CD4-positive, CD25-positive, alpha-beta regulatory T cell (primary cell): Measurements from ENCODE around the gene GPLD1. TPM values are rescaled to one million over a fixed set of nuclear protein-coding genes. Genes with fewer than 3 reads are reported as not detected.

Experiments
- ATAC-seq, 2 donors: fragments of 150-1000 bp; cut with Tn5 transposase; one replicate each; pipeline ENCODE4 v1.10.0; 2021; ENCODE audit warnings: low read depth in 2 of 2, moderate number of reproducible peaks in 2 of 2, moderate library complexity in 1 of 2
- DNase-seq, 3 donors: peaks; one replicate each; pipeline versions ENCODE4 v3.0.0 to v3.0.0-alpha.2; 2012 to 2022; ENCODE audit warnings: mixed read lengths in 1 of 3
- H3K27ac ChIP-seq: one replicate; pipeline ENCODE4 v1.7.0; 2013; ENCODE audit warnings: mild to moderate bottlenecking, low read length; ENCODE audit not compliant: insufficient read depth, poor library complexity, severe bottlenecking
- H3K27me3 ChIP-seq: one replicate; pipeline ENCODE4 v1.7.0; 2013; ENCODE audit warnings: low read length; ENCODE audit not compliant: control insufficient read depth, insufficient read depth
- H3K36me3 ChIP-seq: one replicate; pipeline ENCODE4 v1.7.0; 2013; ENCODE audit warnings: mild to moderate bottlenecking, low read length, moderate library complexity; ENCODE audit not compliant: control insufficient read depth, insufficient read depth
- H3K4me1 ChIP-seq: 2 replicates; pipeline ENCODE4 v1.7.0; 2013; ENCODE audit warnings: mild to moderate bottlenecking, low read length; ENCODE audit not compliant: insufficient read depth, control insufficient read depth, poor library complexity, severe bottlenecking
- H3K4me3 ChIP-seq: one replicate; pipeline ENCODE4 v1.7.0; 2013; ENCODE audit warnings: low read depth, mild to moderate bottlenecking, low read length, moderate library complexity
- H3K9me3 ChIP-seq, 2 experiments: 1 replicate in 1 of 2; 2 replicates in 1 of 2; pipeline ENCODE4 v1.7.0; 2013; ENCODE audit warnings: low read length in 2 of 2, mild to moderate bottlenecking in 1 of 2, moderate library complexity in 1 of 2; ENCODE audit not compliant: control insufficient read depth in 2 of 2
- H3K27ac Mint-ChIP-seq, 3 donors: one replicate each; pipeline ENCODE4 v1.8.0; 2020 to 2022; ENCODE audit warnings: mild to moderate bottlenecking in 3 of 3, mixed read lengths in 3 of 3, moderate library complexity in 2 of 3
- H3K27me3 Mint-ChIP-seq: one replicate; pipeline ENCODE4 v1.8.0; 2022; ENCODE audit warnings: mild to moderate bottlenecking, mixed read lengths
- H3K36me3 Mint-ChIP-seq: one replicate; pipeline ENCODE4 v1.8.0; 2020; ENCODE audit warnings: mixed read lengths
- H3K4me1 Mint-ChIP-seq, 4 donors: one replicate each; pipeline ENCODE4 v1.8.0; 2020 to 2022; ENCODE audit warnings: mixed read lengths in 4 of 4, mild to moderate bottlenecking in 1 of 4
- H3K4me3 Mint-ChIP-seq, 4 donors: one replicate each; pipeline ENCODE4 v1.8.0; 2020 to 2022; ENCODE audit warnings: mild to moderate bottlenecking in 4 of 4, mixed read lengths in 4 of 4, moderate library complexity in 3 of 4
- H3K9me3 Mint-ChIP-seq, 7 donors: one replicate each; pipeline ENCODE4 v1.8.0; 2020 to 2022; ENCODE audit warnings: mixed read lengths in 7 of 7, mild to moderate bottlenecking in 3 of 7, moderate library complexity in 2 of 7
- polyA plus RNA-seq, 4 donors: library from polyadenylated mRNA; unstranded; fragments of 300-500 nt; fragmentation: Illumina TruSeq; gene quantifications; one replicate each; pipeline ENCODE4 v1.2.3, GENCODE V29; 2021
- total RNA-seq: library from RNA; stranded (reverse); gene quantifications from one replicate; pipeline ENCODE4 v1.2.3, GENCODE V29; 2022

Gene GPLD1
- total and polyA plus RNA-seq, 5 donors from 2014 or later = 0.36 to 1.7 (median 0.99) TPM

GRCh38 chr6:24382220-24382540 is 107.2 kb downstream of the GPLD1 start:
- H3K36me3 ChIP-seq = no peaks in the 10 kb centered on the region
- Mint-ChIP-seq H3K27ac (no peak overlapping the region), H3K4me1 (no peaks in the 10 kb centered on the region)

GRCh38 chr6:24381476-24382219 is 107.7 kb downstream of the GPLD1 start:
- Histone ChIP-seq H3K4me1 (no peaks in the 10 kb centered on the region), H3K9me3 (no peaks in the 10 kb centered on the region), H3K27me3 (no peaks in the 10 kb centered on the region), H3K4me3 (no peak overlapping the region), H3K27ac (no peak overlapping the region), H3K36me3 (no peaks in the 10 kb centered on the region)
- Mint-ChIP-seq H3K36me3 (no peaks in the 10 kb centered on the region), H3K27me3 (peaks cover 26% of the 10 kb centered on the region), H3K4me1 (no peaks in the 10 kb centered on the region), H3K9me3 (peaks cover 0 to 2% (median 0%) of the 10 kb centered on the region in 7 donors), H3K27ac (peak overlapping the region in 1 of 3 donors; percentile 34), H3K4me3 (no peak overlapping the region)
- no peak for ATAC-seq
- DNase-seq = no peak

More at GRCh38 chr6:24382220-24382540, 107.2 kb downstream of the GPLD1 start:
- Histone ChIP-seq H3K4me1 (no peaks in the 10 kb centered on the region), H3K27ac (no peak overlapping the region), H3K27me3 (no peaks in the 10 kb centered on the region), H3K9me3 (no peaks in the 10 kb centered on the region), H3K4me3 (no peak overlapping the region)
- Mint-ChIP-seq H3K36me3 (no peaks in the 10 kb centered on the region), H3K27me3 (peaks cover 21% of the 10 kb centered on the region), H3K9me3 (peaks cover 0 to 2% (median 0%) of the 10 kb centered on the region in 7 donors), H3K4me3 (no peak overlapping the region)
- no peak for ATAC-seq
- DNase-seq = no peak

DNA sequence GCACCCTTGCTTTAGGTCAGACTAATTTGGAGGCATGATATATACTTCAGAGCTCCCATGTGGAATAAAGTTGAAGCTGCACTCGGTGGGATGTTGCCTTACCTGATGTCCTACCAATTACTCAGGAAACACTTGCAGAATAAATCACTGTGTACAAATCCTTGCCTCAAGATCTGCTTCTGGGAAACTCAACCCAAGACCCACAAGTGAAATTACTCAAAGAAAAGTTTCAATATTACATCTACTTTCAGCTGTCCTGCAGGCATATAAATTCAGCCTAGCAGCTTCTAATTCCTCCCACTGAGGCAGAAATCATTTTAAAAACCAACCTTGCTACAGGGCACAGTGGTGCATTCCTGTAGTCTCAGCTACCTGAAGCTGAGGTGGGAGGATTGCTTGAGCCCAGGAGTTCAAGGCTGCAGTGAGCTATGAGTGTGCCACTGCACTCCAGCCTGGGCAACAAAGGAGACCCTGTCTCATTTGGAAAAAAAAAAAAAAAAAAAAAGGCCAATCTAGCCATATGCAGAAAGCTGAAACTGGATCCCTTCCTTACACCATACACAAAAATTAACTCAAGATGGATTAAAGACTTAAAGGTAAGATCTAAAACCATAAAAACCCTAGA is 110.8 kb downstream of the GPLD1 start:
- Histone ChIP-seq H3K4me1 (no peaks in the 10 kb centered on the region), H3K9me3 (no peaks in the 10 kb centered on the region), H3K4me3 (no peak overlapping the region), H3K36me3 (no peaks in the 10 kb centered on the region), H3K27me3 (no peaks in the 10 kb centered on the region), H3K27ac (no peak overlapping the region)
- no peaks in the 10 kb centered on the region for H3K36me3 Mint-ChIP-seq
- ATAC-seq (no peak), DNase-seq (no peak)
- no peak overlapping the region for H3K4me3 Mint-ChIP-seq
- no peaks in the 10 kb centered on the region for H3K4me1 Mint-ChIP-seq
- H3K9me3 Mint-ChIP-seq = peaks cover 0 to 1% (median 0%) of the 10 kb centered on the region in 7 donors
- H3K27me3 Mint-ChIP-seq = peaks cover 36% of the 10 kb centered on the region
- H3K27ac Mint-ChIP-seq = no peak overlapping the region

Other genes with a start within 250 kb of the GPLD1 start
- not detected for gene DCDC2, start 131.5 kb downstream of the GPLD1 start, total RNA-seq
- under 1 TPM in 1 of 4 donors, not detected in 3; 0.39 TPM for gene DCDC2, start 131.5 kb downstream of the GPLD1 start, polyA plus RNA-seq
- 9.7 TPM for gene MRS2, start 86.6 kb downstream of the GPLD1 start, total RNA-seq
- 10 to 100 TPM; 15.8 to 17.5 (median 16.4) TPM for gene MRS2, start 86.6 kb downstream of the GPLD1 start, polyA plus RNA-seq
- 4.7 TPM for gene ALDH5A1, start 5.4 kb upstream of the GPLD1 start, total RNA-seq
- 10 to 100 TPM in 2 of 4 donors, 1 to 10 TPM in 2; 9.1 to 14.9 (median 10.2) TPM for gene ALDH5A1, start 5.4 kb upstream of the GPLD1 start, polyA plus RNA-seq
- not detected for gene KIAA0319, start 156.6 kb upstream of the GPLD1 start, total RNA-seq
- under 1 TPM in 1 of 4 donors, not detected in 3; 0.02 TPM for gene KIAA0319, start 156.6 kb upstream of the GPLD1 start, polyA plus RNA-seq
- 43.2 TPM for gene TDP2, start 177.3 kb upstream of the GPLD1 start, total RNA-seq
- gene TDP2, start 177.3 kb upstream of the GPLD1 start, polyA plus RNA-seq = 10 to 100 TPM; 55.2 to 68.6 (median 57.1) TPM
- 2.9 TPM for gene ACOT13, start 177.5 kb upstream of the GPLD1 start, total RNA-seq
- 10 to 100 TPM; 14.3 to 26.7 (median 17.2) TPM for gene ACOT13, start 177.5 kb upstream of the GPLD1 start, polyA plus RNA-seq
- gene C6orf62, start 229.6 kb upstream of the GPLD1 start, total RNA-seq = 124 TPM
- 100 to 1,000 TPM in 1 of 4 donors, 10 to 100 TPM in 3; 91.7 to 106 (median 98.6) TPM for gene C6orf62, start 229.6 kb upstream of the GPLD1 start, polyA plus RNA-seq